AG09309 (cell line): ENCODE measurements around the gene CLCF1.

Experiments used
- DNase-seq: peaks from one replicate; pipeline ENCODE4 v3.0.0-alpha.2; 2010; ENCODE audit warnings: low read depth
- H3K4me3 ChIP-seq: 2 replicates; pipeline ENCODE4 v1.5.1; 2011; ENCODE audit warnings: mild to moderate bottlenecking, low read depth, low read length, moderate library complexity; ENCODE audit not compliant: control insufficient read depth
- CTCF ChIP-seq: IDR thresholded peaks from 2 replicates; pipeline ENCODE4 v1.5.1; 2011; ENCODE audit warnings: mild to moderate bottlenecking, low read depth, low read length, inconsistent platforms; ENCODE audit not compliant: insufficient read depth, control insufficient read depth; ENCODE audit errors: missing control alignments

CLCF1 gene

GRCh38 chr11:67372993-67373647 is at the start of gene CLCF1:
TSS of gene CLCF1 (minus strand) at chr11:67373598. CDS start at chr11:67373539, 59 bp downstream.
- peak within 1 kb of the TSS; percentile 85 for H3K4me3 ChIP-seq
- no peak for TF ChIP-seq CTCF
- DNase-seq = no peak

- no peak overlapping the region for H3K4me3 ChIP-seq
- TF ChIP-seq CTCF = no peak
- no peak for DNase-seq
Measured at GRCh38 chr11:67422891-67423290, 49.5 kb upstream of the CLCF1 start.

GRCh38 chr11:67421430-67422031 is 48.1 kb upstream of the CLCF1 start:
- DNase-seq = no peak
- peak overlapping the region; percentile 21 for H3K4me3 ChIP-seq
- TF ChIP-seq CTCF = no peak

- peak; percentile 20 for DNase-seq
- TF ChIP-seq CTCF = no peak
- peak overlapping the region; percentile 36 for H3K4me3 ChIP-seq
Measured at GRCh38 chr11:67420646-67421429, 47.4 kb upstream of the CLCF1 start.

- no peak for TF ChIP-seq CTCF
- H3K4me3 ChIP-seq = peak overlapping the region; percentile 36
- no peak for DNase-seq
Measured at GRCh38 chr11:67420147-67420645, 46.8 kb upstream of the CLCF1 start.

- no peak for DNase-seq
- no peak for TF ChIP-seq CTCF
- H3K4me3 ChIP-seq = no peak overlapping the region
Measured at GRCh38 chr11:67419325-67420049, 46.1 kb upstream of the CLCF1 start.
